Mesenchymal stem cell (in vitro differentiated cells and primary cell): ENCODE data around the gene CTCFL.

Experiments used
- DNase-seq: peaks from one replicate; pipeline ENCODE4 v3.0.0-alpha.2; 2013
- H2AFZ ChIP-seq: one replicate; pipeline ENCODE4 v1.6.1; 2013; ENCODE audit warnings: low read depth, mild to moderate bottlenecking, control low read depth, inconsistent platforms, low read length, moderate library complexity
- H2AK5ac ChIP-seq: 2 replicates; pipeline ENCODE4 v1.6.1; 2013; ENCODE audit warnings: low read length, moderate library complexity, mild to moderate bottlenecking, inconsistent platforms; ENCODE audit not compliant: severe bottlenecking
- H2BK120ac ChIP-seq: one replicate; pipeline ENCODE4 v1.6.1; 2013; ENCODE audit warnings: low read depth, mild to moderate bottlenecking, inconsistent platforms, low read length, moderate library complexity
- H2BK12ac ChIP-seq, 2 experiments: one replicate each; pipeline ENCODE4 v1.6.1; 2013; ENCODE audit warnings: inconsistent platforms in 2 of 2, low read length in 2 of 2, mild to moderate bottlenecking in 2 of 2, moderate library complexity in 2 of 2, control low read depth in 1 of 2
- H2BK15ac ChIP-seq: one replicate; pipeline ENCODE4 v1.6.1; 2013; ENCODE audit warnings: mild to moderate bottlenecking, low read depth, inconsistent platforms; ENCODE audit not compliant: poor library complexity, severe bottlenecking
- H2BK5ac ChIP-seq: 2 replicates; pipeline ENCODE4 v1.6.1; 2013; ENCODE audit warnings: low read depth, mild to moderate bottlenecking, low read length, control low read depth, inconsistent platforms; ENCODE audit not compliant: poor library complexity, severe bottlenecking
- H3K14ac ChIP-seq, 2 experiments: one replicate each; pipeline ENCODE4 v1.6.1; 2013; ENCODE audit warnings: inconsistent platforms in 2 of 2, low read length in 2 of 2, control low read depth in 1 of 2, mild to moderate bottlenecking in 1 of 2, moderate library complexity in 1 of 2
- H3K18ac ChIP-seq, 2 experiments: one replicate each; pipeline ENCODE4 v1.6.1; 2013; ENCODE audit warnings: inconsistent platforms in 2 of 2, low read length in 2 of 2, control low read depth in 1 of 2, low read depth in 1 of 2, mild to moderate bottlenecking in 1 of 2
- H3K23ac ChIP-seq, 2 experiments: one replicate each; pipeline ENCODE4 v1.6.1; 2013; ENCODE audit warnings: inconsistent platforms in 2 of 2, low read length in 2 of 2, mild to moderate bottlenecking in 2 of 2, moderate library complexity in 2 of 2, control low read depth in 1 of 2
- H3K27ac ChIP-seq: 2 replicates; pipeline ENCODE4 v1.5.1; 2013; ENCODE audit warnings: mild to moderate bottlenecking, moderate library complexity, low read length, control low read depth, inconsistent platforms; ENCODE audit not compliant: poor library complexity, severe bottlenecking
- H3K27me3 ChIP-seq, 2 experiments: 2 replicates each; pipeline versions ENCODE4 v1.6.1 to v1.7.0; 2013; ENCODE audit warnings: low read length in 2 of 2, mild to moderate bottlenecking in 2 of 2, moderate library complexity in 2 of 2, control low read depth in 1 of 2, inconsistent platforms in 1 of 2; ENCODE audit not compliant: control insufficient read depth in 1 of 2, insufficient read depth in 1 of 2
- H3K36me3 ChIP-seq, 2 experiments: 2 replicates each; pipeline versions ENCODE4 v1.6.1 to v1.7.0; 2013; ENCODE audit warnings: low read length in 2 of 2, control low read depth in 1 of 2, inconsistent platforms in 1 of 2, low read depth in 1 of 2, mild to moderate bottlenecking in 1 of 2; ENCODE audit not compliant: insufficient read depth in 2 of 2, control insufficient read depth in 1 of 2
- H3K4ac ChIP-seq, 2 experiments: one replicate each; pipeline ENCODE4 v1.6.1; 2013; ENCODE audit warnings: inconsistent platforms in 2 of 2, low read length in 2 of 2, mild to moderate bottlenecking in 2 of 2, moderate library complexity in 2 of 2, control low read depth in 1 of 2, low read depth in 1 of 2
- H3K4me1 ChIP-seq: 2 replicates; pipeline ENCODE4 v1.6.1; 2013; ENCODE audit warnings: low read depth, low read length, control low read depth; ENCODE audit not compliant: control insufficient read depth, insufficient read depth
- H3K4me2 ChIP-seq: 2 replicates; pipeline ENCODE4 v1.6.1; 2013; ENCODE audit warnings: low read length, mild to moderate bottlenecking, inconsistent platforms; ENCODE audit not compliant: poor library complexity, severe bottlenecking
- H3K4me3 ChIP-seq, 2 experiments: 2 replicates each; pipeline versions ENCODE4 v1.5.1 to v1.7.0; 2013; ENCODE audit warnings: low read length in 2 of 2, mild to moderate bottlenecking in 2 of 2, control low read depth in 1 of 2, low read depth in 1 of 2; ENCODE audit not compliant: insufficient read depth in 1 of 2
- H3K79me1 ChIP-seq: replicated peaks from 2 replicates; pipeline ENCODE4 v1.6.1; 2013; ENCODE audit warnings: mild to moderate bottlenecking, control low read depth, low read length, inconsistent platforms; ENCODE audit not compliant: poor library complexity, severe bottlenecking
- H3K9ac ChIP-seq: 2 replicates; pipeline ENCODE4 v1.7.0; 2013; ENCODE audit warnings: mild to moderate bottlenecking, low read length, moderate library complexity
- H3K9me3 ChIP-seq: 2 replicates; pipeline ENCODE4 v1.7.0; 2013; ENCODE audit warnings: mild to moderate bottlenecking, low read length; ENCODE audit not compliant: control insufficient read depth
- H4K8ac ChIP-seq: one replicate; pipeline ENCODE4 v1.6.1; 2013; ENCODE audit warnings: inconsistent platforms, mild to moderate bottlenecking, low read length, moderate library complexity
- H4K91ac ChIP-seq: one replicate; pipeline ENCODE4 v1.6.1; 2013; ENCODE audit warnings: mild to moderate bottlenecking, low read length, inconsistent platforms
- WGBS: methylation state at CpG from one replicate; pipeline ENCODE4 v1.1.7; 2013; ENCODE audit warnings: mixed read lengths; 5-methylcytosine and 5-hydroxymethylcytosine counted together

The CTCFL gene

DNA sequence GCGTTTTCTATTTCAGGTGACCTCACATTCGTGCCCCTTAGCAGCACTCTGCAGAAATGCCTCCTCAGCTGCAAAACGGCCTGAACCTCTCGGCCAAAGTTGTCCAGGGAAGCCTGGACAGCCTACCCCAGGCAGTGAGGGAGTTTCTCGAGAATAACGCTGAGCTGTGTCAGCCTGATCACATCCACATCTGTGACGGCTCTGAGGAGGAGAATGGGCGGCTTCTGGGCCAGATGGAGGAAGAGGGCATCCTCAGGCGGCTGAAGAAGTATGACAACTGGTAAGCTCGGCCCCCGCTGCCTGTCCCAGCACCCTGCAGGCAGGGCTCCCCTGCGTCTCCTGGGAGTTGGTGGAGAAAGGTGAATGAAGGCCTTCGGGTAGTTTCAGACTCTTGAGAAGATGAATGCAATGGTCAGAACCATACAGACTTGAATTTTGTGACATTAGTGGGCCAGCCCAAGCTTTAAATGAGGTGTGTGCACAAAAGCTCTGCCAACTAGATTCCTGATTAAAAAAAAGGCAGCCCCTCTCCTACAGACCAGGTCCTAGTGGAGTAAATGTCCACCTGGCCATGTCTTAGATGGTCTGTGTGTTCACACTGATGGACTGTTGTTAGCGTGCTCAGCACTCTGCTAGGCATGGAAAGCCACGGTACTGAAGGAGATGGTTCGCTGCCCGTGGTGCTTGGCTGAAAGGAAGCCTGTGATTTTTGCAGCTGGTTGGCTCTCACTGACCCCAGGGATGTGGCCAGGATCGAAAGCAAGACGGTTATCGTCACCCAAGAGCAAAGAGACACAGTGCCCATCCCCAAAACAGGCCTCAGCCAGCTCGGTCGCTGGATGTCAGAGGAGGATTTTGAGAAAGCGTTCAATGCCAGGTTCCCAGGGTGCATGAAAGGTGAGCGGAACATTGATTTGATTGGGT lies 36.7 kb upstream of the CTCFL start:
- Histone ChIP-seq H3K27ac (no peak overlapping the region), H3K27me3 (peaks cover 26 to 77% of the 10 kb centered on the region in 2 experiments), H3K18ac (no peak overlapping the region), H3K4ac (no peak overlapping the region), H2AFZ (no peak overlapping the region), H3K36me3 (no peaks in the 10 kb centered on the region), H3K4me1 (peaks cover 10% of the 10 kb centered on the region), H2BK15ac (no peak overlapping the region), H2AK5ac (no peak overlapping the region), H2BK120ac (no peak overlapping the region), H3K79me1 (no peaks in the 10 kb centered on the region), H3K14ac (no peak overlapping the region), H2BK5ac (no peak overlapping the region), H3K4me3 (no peak overlapping the region), H3K23ac (no peak overlapping the region), H3K4me2 (no peak overlapping the region), H2BK12ac (no peak overlapping the region), H3K9me3 (no peaks in the 10 kb centered on the region), H4K8ac (no peak overlapping the region), H3K9ac (no peak overlapping the region), H4K91ac (no peak overlapping the region)
- 78% methylated on average over 17 of the region's 24 CpGs for WGBS
- DNase-seq, result no peak

- Histone ChIP-seq H3K23ac (no peak within 1 kb of the TSS), H3K4ac (no peak within 1 kb of the TSS), H3K14ac (no peak within 1 kb of the TSS), H3K18ac (no peak within 1 kb of the TSS), H2AK5ac (no peak within 1 kb of the TSS), H4K91ac (no peak within 1 kb of the TSS), H3K9ac (no peak within 1 kb of the TSS), H2BK5ac (no peak within 1 kb of the TSS), H2AFZ (no peak within 1 kb of the TSS), H3K36me3 (no peaks in the 10 kb centered on the region), H2BK12ac (no peak within 1 kb of the TSS), H2BK120ac (no peak within 1 kb of the TSS), H4K8ac (no peak within 1 kb of the TSS), H3K27me3 (peaks cover 24 to 79% of the 10 kb centered on the region in 2 experiments), H3K4me3 (no peak within 1 kb of the TSS), H2BK15ac (no peak within 1 kb of the TSS), H3K9me3 (no peaks in the 10 kb centered on the region), H3K4me2 (no peak within 1 kb of the TSS), H3K79me1 (no peaks in the 10 kb centered on the region), H3K4me1 (peaks cover 10% of the 10 kb centered on the region), H3K27ac (no peak within 1 kb of the TSS)
- DNase-seq, result no peak
- WGBS, result 75% methylated on average over 13 of the region's 14 CpGs
These were observed 35.8 kb upstream of the CTCFL start, which contains the start of gene PCK1 for GRCh38 chr20:57560554-57561355. PCK1 (plus strand) TSS chr20:57561110; CDS start chr20:57561412, 302 bp downstream.

DNA sequence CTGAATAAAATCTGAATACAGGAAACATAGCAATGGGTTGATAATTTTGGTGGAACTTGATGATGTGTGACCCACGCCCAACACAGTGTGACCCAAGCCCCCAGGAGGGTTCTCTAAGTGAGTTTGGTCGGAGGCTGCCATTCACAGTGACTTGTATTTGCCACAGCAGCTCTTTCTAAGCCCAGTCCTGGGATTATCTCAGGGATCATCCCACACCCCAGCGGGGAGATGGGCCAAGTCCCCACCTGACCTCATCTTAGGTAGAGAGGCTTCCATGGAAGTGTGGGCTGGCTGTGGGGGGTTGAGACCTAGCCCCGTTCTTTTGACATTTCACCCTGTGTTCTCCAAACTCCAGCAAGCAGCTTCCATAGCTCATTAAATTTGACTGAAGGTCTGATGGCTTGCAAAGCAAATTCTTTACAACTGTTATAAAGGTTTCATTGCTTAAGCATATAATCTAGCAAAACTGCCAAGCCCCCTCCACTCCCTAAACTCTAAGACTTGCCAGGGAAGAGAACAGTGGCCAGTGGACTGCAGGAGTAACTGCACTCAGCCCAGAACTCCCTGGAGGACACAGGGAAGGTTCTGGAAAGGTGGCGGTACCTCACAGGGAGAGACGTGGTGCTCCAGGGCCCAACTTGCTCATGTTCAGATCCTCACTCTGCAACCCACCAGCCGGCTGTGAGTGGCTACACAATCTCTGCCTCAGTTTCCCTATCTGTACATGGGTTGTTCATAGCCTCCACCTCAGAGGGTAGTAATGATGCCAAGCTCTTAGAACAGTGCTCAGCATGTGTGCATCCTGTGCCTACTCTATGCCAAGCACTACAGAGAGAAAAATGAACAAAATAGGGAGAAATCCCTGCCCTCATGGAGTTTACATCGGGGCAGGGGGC lies 35.0 kb upstream of the CTCFL start:
- no peak overlapping the region for H3K27ac ChIP-seq
- no peak overlapping the region for H4K8ac ChIP-seq
- whole genome bisulfite sequencing, result 74% methylated on average over 7 of the region's 8 CpGs

More for the DNA sequence above, 35.0 kb upstream of the CTCFL start:
- no peak overlapping the region for H2BK12ac ChIP-seq
- no peak overlapping the region for H3K14ac ChIP-seq
- H3K23ac ChIP-seq, result no peak overlapping the region
- H3K79me1 ChIP-seq, result no peaks in the 10 kb centered on the region
- H3K4me1 ChIP-seq, result peaks cover 10% of the 10 kb centered on the region
- no peak overlapping the region for H3K4me2 ChIP-seq
- DNase-seq, result no peak
- no peak overlapping the region for H2AFZ ChIP-seq
- H3K9me3 ChIP-seq, result no peaks in the 10 kb centered on the region
- H4K91ac ChIP-seq, result no peak overlapping the region
- H3K4me3 ChIP-seq, result no peak overlapping the region
- H2BK15ac ChIP-seq, result no peak overlapping the region
- H3K18ac ChIP-seq, result no peak overlapping the region
- no peak overlapping the region for H2BK120ac ChIP-seq
- H3K36me3 ChIP-seq, result no peaks in the 10 kb centered on the region
- no peak overlapping the region for H2BK5ac ChIP-seq
- H3K4ac ChIP-seq, result no peak overlapping the region
- H2AK5ac ChIP-seq, result no peak overlapping the region
- peaks cover 24 to 81% of the 10 kb centered on the region in 2 experiments for H3K27me3 ChIP-seq
- H3K9ac ChIP-seq, result no peak overlapping the region
